Measurements from ENCODE around the gene KRT3. TPM values are rescaled to one million over a fixed set of nuclear protein-coding genes. Genes with fewer than 3 reads are reported as not detected.

KRT3 gene
- total and polyA plus RNA-seq, 9 of the 15 experiments (the other 6 are each of a cell fraction or from before 2014, with no cell fraction given): not detected

DNA sequence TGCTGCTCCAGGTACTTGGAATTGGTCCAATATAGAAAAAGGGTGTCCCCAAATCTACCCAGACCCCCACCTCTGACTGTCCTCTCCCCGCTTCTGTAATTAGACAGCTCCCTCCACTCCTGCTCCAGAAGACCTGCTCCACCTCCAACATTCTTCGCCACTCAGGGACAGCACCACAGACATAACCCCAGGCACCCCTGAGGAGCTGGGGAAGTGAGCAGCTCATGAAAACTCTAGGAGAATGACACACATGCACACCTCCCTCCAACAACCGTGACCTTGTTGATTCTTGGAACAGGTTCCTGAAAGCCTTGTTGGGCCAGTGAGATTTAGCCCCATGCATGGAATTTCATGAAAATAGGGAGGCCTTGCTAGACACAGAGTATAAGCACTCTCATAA is 9.8 kb upstream of the KRT3 start (continued):
- TF ChIP-seq, protein P1, sequence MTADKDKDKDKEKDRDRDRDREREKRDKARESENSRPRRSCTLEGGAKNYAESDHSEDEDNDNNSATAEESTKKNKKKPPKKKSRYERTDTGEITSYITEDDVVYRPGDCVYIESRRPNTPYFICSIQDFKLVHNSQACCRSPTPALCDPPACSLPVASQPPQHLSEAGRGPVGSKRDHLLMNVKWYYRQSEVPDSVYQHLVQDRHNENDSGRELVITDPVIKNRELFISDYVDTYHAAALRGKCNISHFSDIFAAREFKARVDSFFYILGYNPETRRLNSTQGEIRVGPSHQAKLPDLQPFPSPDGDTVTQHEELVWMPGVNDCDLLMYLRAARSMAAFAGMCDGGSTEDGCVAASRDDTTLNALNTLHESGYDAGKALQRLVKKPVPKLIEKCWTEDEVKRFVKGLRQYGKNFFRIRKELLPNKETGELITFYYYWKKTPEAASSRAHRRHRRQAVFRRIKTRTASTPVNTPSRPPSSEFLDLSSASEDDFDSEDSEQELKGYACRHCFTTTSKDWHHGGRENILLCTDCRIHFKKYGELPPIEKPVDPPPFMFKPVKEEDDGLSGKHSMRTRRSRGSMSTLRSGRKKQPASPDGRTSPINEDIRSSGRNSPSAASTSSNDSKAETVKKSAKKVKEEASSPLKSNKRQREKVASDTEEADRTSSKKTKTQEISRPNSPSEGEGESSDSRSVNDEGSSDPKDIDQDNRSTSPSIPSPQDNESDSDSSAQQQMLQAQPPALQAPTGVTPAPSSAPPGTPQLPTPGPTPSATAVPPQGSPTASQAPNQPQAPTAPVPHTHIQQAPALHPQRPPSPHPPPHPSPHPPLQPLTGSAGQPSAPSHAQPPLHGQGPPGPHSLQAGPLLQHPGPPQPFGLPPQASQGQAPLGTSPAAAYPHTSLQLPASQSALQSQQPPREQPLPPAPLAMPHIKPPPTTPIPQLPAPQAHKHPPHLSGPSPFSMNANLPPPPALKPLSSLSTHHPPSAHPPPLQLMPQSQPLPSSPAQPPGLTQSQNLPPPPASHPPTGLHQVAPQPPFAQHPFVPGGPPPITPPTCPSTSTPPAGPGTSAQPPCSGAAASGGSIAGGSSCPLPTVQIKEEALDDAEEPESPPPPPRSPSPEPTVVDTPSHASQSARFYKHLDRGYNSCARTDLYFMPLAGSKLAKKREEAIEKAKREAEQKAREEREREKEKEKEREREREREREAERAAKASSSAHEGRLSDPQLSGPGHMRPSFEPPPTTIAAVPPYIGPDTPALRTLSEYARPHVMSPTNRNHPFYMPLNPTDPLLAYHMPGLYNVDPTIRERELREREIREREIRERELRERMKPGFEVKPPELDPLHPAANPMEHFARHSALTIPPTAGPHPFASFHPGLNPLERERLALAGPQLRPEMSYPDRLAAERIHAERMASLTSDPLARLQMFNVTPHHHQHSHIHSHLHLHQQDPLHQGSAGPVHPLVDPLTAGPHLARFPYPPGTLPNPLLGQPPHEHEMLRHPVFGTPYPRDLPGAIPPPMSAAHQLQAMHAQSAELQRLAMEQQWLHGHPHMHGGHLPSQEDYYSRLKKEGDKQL (CRISPR knock-in tag; IDR thresholded peaks at IDR 0.05; ENCODE audit: borderline replicate concordance): no peak
- TF ChIP-seq YBX1 (IDR thresholded peaks at IDR 0.05) (no peak), GATAD2B (IDR thresholded peaks at IDR 0.05; ENCODE audit: borderline replicate concordance) (no peak), BRF2 (IDR thresholded peaks at IDR 0.05; ENCODE audit: borderline replicate concordance, insufficient read depth, insufficient read length) (no peak), KHSRP (IDR thresholded peaks at IDR 0.05) (no peak), ZNF77 (CRISPR knock-in tag; IDR thresholded peaks at IDR 0.05) (no peak), HDAC1 (IDR thresholded peaks at IDR 0.05) (no peak), BDP1 (IDR thresholded peaks at IDR 0.05; ENCODE audit: insufficient read depth, insufficient read length) (no peak), E2F3 (CRISPR knock-in tag; IDR thresholded peaks at IDR 0.05) (no peak)
